Lower lobe of right lung (tissue), 2 donors: ENCODE data around the gene ATG3. TPM values are rescaled to one million over a fixed set of nuclear protein-coding genes. Genes with fewer than 3 reads are reported as not detected.

Experiments used
- ATAC-seq, 2 donors: fragments of 200-7000 bp; cut with Tn5 transposase; one replicate each; pipeline ENCODE4 v1.9.1; 2020 to 2022; ENCODE audit warnings: mild to moderate bottlenecking in 2 of 2, moderate library complexity in 2 of 2
- DNase-seq: peaks from one replicate; pipeline ENCODE4 v3.0.0-alpha.2; 2020
- H3K27ac ChIP-seq: fragments of 200-600 bp; one replicate; pipeline ENCODE4 v1.8.0; 2022
- H3K27me3 ChIP-seq: fragments of 200-600 bp; one replicate; pipeline ENCODE4 v1.8.0; 2022; ENCODE audit warnings: low read depth
- H3K36me3 ChIP-seq: fragments of 200-600 bp; one replicate; pipeline ENCODE4 v1.8.0; 2022; ENCODE audit warnings: mild to moderate bottlenecking
- H3K4me1 ChIP-seq: fragments of 200-600 bp; one replicate; pipeline ENCODE4 v1.8.0; 2022
- H3K4me3 ChIP-seq: fragments of 200-600 bp; one replicate; pipeline ENCODE4 v1.8.0; 2022; ENCODE audit warnings: mild to moderate bottlenecking
- H3K9me3 ChIP-seq: fragments of 200-600 bp; one replicate; pipeline ENCODE4 v1.8.0; 2022
- CTCF ChIP-seq: fragments of 200-600 bp; IDR thresholded peaks from one replicate; pipeline ENCODE4 v1.8.0; 2022; ENCODE audit warnings: antibody characterized with exemption, mild to moderate bottlenecking
- intact Hi-C: fragments of 100-400 bp; cut with DNase I; formaldehyde crosslinking; loops from one replicate; pipeline ENCODE4 v1.11.0; 2022
- total RNA-seq: library from RNA; stranded (reverse); fragmentation: NEBNext Ultra II Directional; extraction: Animal tissue kit (Norgen Biotek cat#: 25700); gene quantifications from one replicate; pipeline ENCODE4 v1.2.1, GENCODE V29; 2021
- donor health status: DM: no; HTN: yes; CAD: no; lungs with severe emphysema.

The ATG3 gene
- total RNA-seq, 1 donor from 2014 or later, result 58.4 TPM

DNA sequence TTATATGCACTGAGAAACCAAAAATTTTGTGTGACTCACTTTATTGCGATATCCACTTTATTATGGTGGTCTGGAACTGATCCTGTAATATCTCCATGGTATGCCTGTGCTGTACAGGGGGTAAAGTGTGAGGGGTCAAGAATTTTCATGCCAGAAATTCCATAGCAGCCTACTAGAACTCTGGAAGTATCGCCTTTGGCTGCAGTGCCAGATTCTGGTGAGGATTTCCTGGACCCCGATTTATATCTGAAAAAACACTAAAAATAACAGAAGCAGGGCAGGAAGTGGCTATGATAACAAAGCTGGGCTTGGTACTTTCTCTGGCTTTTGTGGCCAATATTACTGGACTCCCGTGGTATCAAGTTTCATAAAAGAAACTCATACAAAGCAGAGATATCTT lies 42.8 kb upstream of the ATG3 start:
- no peak for DNase-seq
- no peaks in the 10 kb centered on the region for H3K36me3 ChIP-seq
- intact Hi-C loops, result no loop called here
- no peak for ATAC-seq
- H3K27ac ChIP-seq, result no peak overlapping the region
- H3K27me3 ChIP-seq, result no peaks in the 10 kb centered on the region
- no peaks in the 10 kb centered on the region for H3K4me1 ChIP-seq
- no peak for TF ChIP-seq CTCF
- H3K9me3 ChIP-seq, result no peaks in the 10 kb centered on the region
- H3K4me3 ChIP-seq, result no peak overlapping the region

DNA sequence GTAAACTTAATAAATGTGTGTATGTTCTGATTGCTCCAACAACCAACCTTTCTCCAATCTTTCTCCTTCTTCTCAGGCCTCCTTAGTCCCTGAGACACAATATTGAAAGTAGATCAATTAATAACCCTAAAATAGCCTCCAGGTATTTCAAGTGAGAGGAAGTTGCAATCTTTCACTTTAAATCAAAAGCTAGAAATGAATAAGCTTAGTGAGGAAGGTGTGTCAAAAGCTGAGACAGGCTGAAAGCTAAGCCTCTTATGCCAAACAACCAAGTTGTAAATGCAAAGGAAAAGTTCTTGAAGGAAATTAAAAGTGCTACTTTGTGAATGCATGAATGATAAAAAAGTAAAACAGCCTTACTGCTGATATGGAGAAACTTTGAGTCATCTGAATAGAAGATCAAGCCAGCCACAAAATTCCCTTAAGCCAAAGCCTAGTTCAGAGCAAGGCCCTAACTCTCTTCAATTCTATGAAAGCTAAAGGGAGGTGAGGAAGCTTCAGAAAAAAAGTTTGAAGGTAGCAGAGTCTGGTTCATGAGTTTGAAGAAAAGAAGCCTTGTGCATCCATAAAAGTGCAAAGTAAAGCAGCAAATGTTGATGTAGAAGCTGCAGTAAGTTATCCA lies 40.6 kb upstream of the ATG3 start:
- DNase-seq, result no peak
- intact Hi-C loops, result no loop called here
- H3K9me3 ChIP-seq, result no peaks in the 10 kb centered on the region

GRCh38 chr3:112598731-112599130 lies 37.0 kb upstream of the ATG3 start:
- DNase-seq (no peak), ATAC-seq (no peak)
- Histone ChIP-seq H3K36me3 (peaks cover 10% of the 10 kb centered on the region), H3K27ac (no peak overlapping the region), H3K27me3 (no peaks in the 10 kb centered on the region), H3K4me3 (no peak overlapping the region), H3K4me1 (no peaks in the 10 kb centered on the region), H3K9me3 (no peaks in the 10 kb centered on the region)
- intact Hi-C loops, result no loop called here
- TF ChIP-seq CTCF, result no peak

More for the DNA sequence above, 40.6 kb upstream of the ATG3 start:
- TF ChIP-seq CTCF, result no peak
- Histone ChIP-seq H3K27ac (no peak overlapping the region), H3K36me3 (peaks cover 2% of the 10 kb centered on the region), H3K4me3 (no peak overlapping the region), H3K27me3 (no peaks in the 10 kb centered on the region), H3K4me1 (no peaks in the 10 kb centered on the region)
- ATAC-seq, result no peak

DNA sequence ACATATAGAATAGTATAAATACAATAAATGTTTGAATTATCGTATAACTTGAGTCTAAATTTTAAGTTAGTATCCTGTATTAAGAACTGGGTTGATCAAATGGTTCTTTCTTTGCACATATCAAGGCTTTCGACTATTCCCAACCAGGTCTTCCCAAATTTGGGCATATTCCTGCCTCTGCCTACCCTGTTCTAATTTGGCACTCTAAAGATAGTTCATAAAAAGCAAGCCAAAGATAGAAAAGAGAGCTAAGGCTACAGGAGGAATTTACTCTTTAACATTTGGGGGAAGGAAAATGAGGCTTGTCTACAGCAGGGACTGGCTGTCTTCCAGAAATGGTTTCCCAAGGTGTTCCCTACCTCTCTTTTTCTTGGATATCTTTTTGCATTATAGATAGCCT lies 36.2 kb upstream of the ATG3 start:
- H3K9me3 ChIP-seq, result no peaks in the 10 kb centered on the region
- intact Hi-C loops, result no loop called here
- DNase-seq, result no peak
- H3K4me1 ChIP-seq, result no peaks in the 10 kb centered on the region
- no peak for ATAC-seq
- no peak overlapping the region for H3K27ac ChIP-seq
- no peaks in the 10 kb centered on the region for H3K27me3 ChIP-seq
- H3K4me3 ChIP-seq, result no peak overlapping the region
- H3K36me3 ChIP-seq, result peaks cover 14% of the 10 kb centered on the region
- TF ChIP-seq CTCF, result no peak

GRCh38 chr3:112594856-112595255 lies 33.1 kb upstream of the ATG3 start:
- Histone ChIP-seq H3K27ac (no peak overlapping the region), H3K9me3 (no peaks in the 10 kb centered on the region), H3K4me3 (no peak overlapping the region), H3K27me3 (no peaks in the 10 kb centered on the region), H3K36me3 (peaks cover 24% of the 10 kb centered on the region), H3K4me1 (no peaks in the 10 kb centered on the region)
- intact Hi-C loops, result no loop called here
- TF ChIP-seq CTCF, result no peak
- ATAC-seq (no peak), DNase-seq (no peak)
